Measurements from ENCODE around the gene OXCT2. TPM values are rescaled to one million over a fixed set of nuclear protein-coding genes. Genes with fewer than 3 reads are reported as not detected.

The OXCT2 gene
- total RNA-seq, 2 donors from 2014 or later = 3.4 to 4.1 TPM

- no peaks in the 10 kb centered on the region for H3K27me3 ChIP-seq (replicated peaks; ENCODE audit: insufficient read depth)
- TF ChIP-seq CTCF (IDR thresholded peaks at IDR 0.05) = no peak
- DNase-seq (ENCODE audit: low spot score) = no peak
Measured at GRCh38 chr1:39727932-39728317, 43.2 kb downstream of the OXCT2 start.

DNA sequence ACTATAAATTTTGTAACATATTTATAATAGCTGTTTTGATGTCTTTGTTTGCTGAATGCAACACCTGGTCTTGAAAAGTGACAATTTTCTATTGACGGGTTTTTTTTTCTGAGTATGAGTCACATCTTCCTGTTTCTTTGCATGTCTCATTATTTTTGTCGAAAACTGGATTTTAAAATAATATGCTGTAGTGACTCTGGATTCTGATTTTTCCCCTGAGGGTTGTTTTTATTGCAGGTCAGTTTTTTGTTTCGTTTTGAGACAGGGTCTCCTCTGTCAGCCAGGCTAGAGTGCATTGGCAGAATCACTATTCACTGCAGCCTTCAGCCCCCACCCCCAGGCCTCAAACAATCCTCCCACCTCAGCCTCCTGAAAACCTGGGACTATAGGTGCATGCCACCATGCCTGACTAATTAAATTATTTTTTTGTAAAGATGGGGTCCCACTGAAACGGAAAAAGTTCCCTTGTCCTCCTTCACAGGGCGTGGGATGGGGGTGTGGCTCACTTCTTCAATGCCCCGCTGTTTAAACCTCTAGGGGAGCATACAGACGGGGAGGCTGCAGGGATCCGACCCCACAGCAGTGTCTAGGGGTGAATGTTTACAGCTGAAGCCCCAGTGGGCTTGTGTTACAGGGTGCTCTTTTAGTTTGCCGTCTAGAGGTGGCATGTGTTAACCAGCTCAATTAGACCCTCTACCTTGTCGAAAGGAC is 43.8 kb downstream of the OXCT2 start:
- Histone ChIP-seq H3K27me3 (replicated peaks; ENCODE audit: insufficient read depth) (no peaks in the 10 kb centered on the region), H3K9me3 (no peaks in the 10 kb centered on the region), H3K4me3 (no peak overlapping the region), H3K27ac (no peak overlapping the region), H3K4me1 (ENCODE audit: control insufficient read depth in 1 of 2, low read depth in 2 of 2) (no peaks in the 10 kb centered on the region), H3K36me3 (no peaks in the 10 kb centered on the region)
- ATAC-seq (ENCODE audit: insufficient number of reproducible peaks, low FRiP score, low read depth) = no peak
- DNase-seq (ENCODE audit: low spot score) = no peak
- TF ChIP-seq CTCF (IDR thresholded peaks at IDR 0.05) = no peak

More at GRCh38 chr1:39727932-39728317, 43.2 kb downstream of the OXCT2 start:
- no peak overlapping the region for H3K27ac ChIP-seq
- H3K36me3 ChIP-seq = no peaks in the 10 kb centered on the region
- no peak overlapping the region for H3K4me3 ChIP-seq
- ATAC-seq (ENCODE audit: insufficient number of reproducible peaks, low FRiP score, low read depth) = no peak
- H3K4me1 ChIP-seq (ENCODE audit: control insufficient read depth in 1 of 2, low read depth in 2 of 2) = peaks cover 0 to 1% of the 10 kb centered on the region in 2 donors
- H3K9me3 ChIP-seq = no peaks in the 10 kb centered on the region

GRCh38 chr1:39726600-39726999 is 44.5 kb downstream of the OXCT2 start:
- H3K9me3 ChIP-seq = no peaks in the 10 kb centered on the region
- TF ChIP-seq CTCF (IDR thresholded peaks at IDR 0.05) = no peak
- H3K36me3 ChIP-seq = no peaks in the 10 kb centered on the region
- H3K4me1 ChIP-seq (ENCODE audit: control insufficient read depth in 1 of 2, low read depth in 2 of 2) = no peaks in the 10 kb centered on the region
- no peak overlapping the region for H3K27ac ChIP-seq
- ATAC-seq (ENCODE audit: insufficient number of reproducible peaks, low FRiP score, low read depth) (no peak), DNase-seq (ENCODE audit: low spot score) (no peak)
- H3K27me3 ChIP-seq (replicated peaks; ENCODE audit: insufficient read depth) = no peaks in the 10 kb centered on the region
- H3K4me3 ChIP-seq = no peak overlapping the region

- H3K27ac ChIP-seq = no peak overlapping the region
- no peak for TF ChIP-seq CTCF (IDR thresholded peaks at IDR 0.05)
- ATAC-seq (ENCODE audit: insufficient number of reproducible peaks, low FRiP score, low read depth) (no peak), DNase-seq (ENCODE audit: low spot score) (no peak)
- H3K4me3 ChIP-seq = no peak overlapping the region
- no peaks in the 10 kb centered on the region for H3K4me1 ChIP-seq (ENCODE audit: control insufficient read depth in 1 of 2, low read depth in 2 of 2)
- H3K9me3 ChIP-seq = no peaks in the 10 kb centered on the region
- no peaks in the 10 kb centered on the region for H3K36me3 ChIP-seq
- no peaks in the 10 kb centered on the region for H3K27me3 ChIP-seq (replicated peaks; ENCODE audit: insufficient read depth)
Measured at GRCh38 chr1:39722495-39722894, 48.7 kb downstream of the OXCT2 start.

- no peak overlapping the region for H3K27ac ChIP-seq
- H3K36me3 ChIP-seq = no peaks in the 10 kb centered on the region
- no peak for TF ChIP-seq CTCF (IDR thresholded peaks at IDR 0.05)
- no peaks in the 10 kb centered on the region for H3K9me3 ChIP-seq
- no peak overlapping the region for H3K4me3 ChIP-seq
- ATAC-seq (ENCODE audit: insufficient number of reproducible peaks, low FRiP score, low read depth) (no peak), DNase-seq (ENCODE audit: low spot score) (no peak)
- no peaks in the 10 kb centered on the region for H3K4me1 ChIP-seq (ENCODE audit: control insufficient read depth in 1 of 2, low read depth in 2 of 2)
- no peaks in the 10 kb centered on the region for H3K27me3 ChIP-seq (replicated peaks; ENCODE audit: insufficient read depth)
Measured at GRCh38 chr1:39721664-39722063, 49.5 kb downstream of the OXCT2 start.

Data from thoracic aorta (tissue), 2 donors.